BE2C (cell line): Measurements from ENCODE around the gene NTRK3.

Source experiments
- DNase-seq: peaks from one replicate; pipeline ENCODE4 v3.0.0-alpha.2; 2020
- H3K27me3 ChIP-seq: fragments of 250-450 bp; sonication (Bioruptor Pico); 2 replicates; pipeline ENCODE4 v1.5.1; 2020; ENCODE audit warnings: mild to moderate bottlenecking
- H3K36me3 ChIP-seq: fragments of 250-450 bp; sonication (Bioruptor Pico); 2 replicates; pipeline ENCODE4 v1.5.1; 2020; ENCODE audit warnings: mild to moderate bottlenecking
- H3K4me1 ChIP-seq: fragments of 250-450 bp; sonication (Bioruptor Pico); 2 replicates; pipeline ENCODE4 v1.5.1; 2020
- H3K4me3 ChIP-seq: 2 replicates; pipeline ENCODE4 v1.5.1; 2011; ENCODE audit warnings: low read depth, low read length
- H3K9me3 ChIP-seq: fragments of 250-450 bp; sonication (Bioruptor Pico); 2 replicates; pipeline ENCODE4 v1.5.1; 2020
- TF ChIP-seq, protein P1 (sequence below): IDR thresholded peaks from 2 replicates; pipeline ENCODE4 v1.5.1; 2012; ENCODE audit warnings: mild to moderate bottlenecking, low read depth, low read length

Gene NTRK3

DNA sequence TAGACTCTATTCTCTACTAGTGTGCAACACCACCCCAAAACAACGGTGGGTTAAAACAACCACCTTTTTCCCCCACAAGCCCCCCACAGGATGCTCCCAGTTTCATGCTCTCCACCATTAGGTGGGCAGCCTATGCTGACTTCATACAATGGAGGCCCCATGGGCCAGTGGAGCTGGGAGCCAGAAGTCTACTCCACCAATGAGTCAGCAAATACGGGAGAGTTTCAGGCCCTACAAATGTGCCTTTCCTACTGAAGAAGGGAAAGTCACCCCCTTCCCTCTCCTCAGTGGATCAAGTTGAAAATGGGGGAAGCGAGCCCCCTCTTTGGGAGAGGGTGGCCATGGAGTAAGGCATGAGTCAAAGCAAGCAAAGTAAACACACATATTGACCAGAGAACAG is 278.6 kb downstream of the NTRK3 start:
- Histone ChIP-seq H3K27me3 (no peaks in the 10 kb centered on the region), H3K9me3 (no peaks in the 10 kb centered on the region), H3K4me3 (no peak overlapping the region), H3K4me1 (no peaks in the 10 kb centered on the region), H3K36me3 (no peaks in the 10 kb centered on the region)
- TF ChIP-seq, protein P1, sequence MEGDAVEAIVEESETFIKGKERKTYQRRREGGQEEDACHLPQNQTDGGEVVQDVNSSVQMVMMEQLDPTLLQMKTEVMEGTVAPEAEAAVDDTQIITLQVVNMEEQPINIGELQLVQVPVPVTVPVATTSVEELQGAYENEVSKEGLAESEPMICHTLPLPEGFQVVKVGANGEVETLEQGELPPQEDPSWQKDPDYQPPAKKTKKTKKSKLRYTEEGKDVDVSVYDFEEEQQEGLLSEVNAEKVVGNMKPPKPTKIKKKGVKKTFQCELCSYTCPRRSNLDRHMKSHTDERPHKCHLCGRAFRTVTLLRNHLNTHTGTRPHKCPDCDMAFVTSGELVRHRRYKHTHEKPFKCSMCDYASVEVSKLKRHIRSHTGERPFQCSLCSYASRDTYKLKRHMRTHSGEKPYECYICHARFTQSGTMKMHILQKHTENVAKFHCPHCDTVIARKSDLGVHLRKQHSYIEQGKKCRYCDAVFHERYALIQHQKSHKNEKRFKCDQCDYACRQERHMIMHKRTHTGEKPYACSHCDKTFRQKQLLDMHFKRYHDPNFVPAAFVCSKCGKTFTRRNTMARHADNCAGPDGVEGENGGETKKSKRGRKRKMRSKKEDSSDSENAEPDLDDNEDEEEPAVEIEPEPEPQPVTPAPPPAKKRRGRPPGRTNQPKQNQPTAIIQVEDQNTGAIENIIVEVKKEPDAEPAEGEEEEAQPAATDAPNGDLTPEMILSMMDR: no peak
- no peak for DNase-seq

DNA sequence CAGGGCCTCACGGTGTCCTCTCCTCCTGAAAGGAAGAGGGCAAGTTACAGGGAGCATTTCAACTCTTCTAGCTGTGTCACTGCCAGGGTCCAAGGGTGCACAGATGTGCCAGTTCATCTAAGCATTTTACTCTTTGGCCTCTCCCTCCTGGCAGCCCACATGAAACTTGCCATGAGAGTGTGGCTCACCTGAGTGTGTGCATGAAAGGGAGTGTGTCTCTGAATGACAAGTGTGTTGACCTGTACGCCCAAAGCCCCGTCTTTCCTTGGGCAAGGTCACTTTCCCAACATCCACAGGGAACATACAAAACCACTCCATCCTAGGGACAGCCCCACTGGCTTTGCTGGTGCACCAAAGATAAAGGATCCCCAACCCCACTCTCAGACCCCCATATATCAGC is 280.0 kb downstream of the NTRK3 start:
- no peak for DNase-seq
- Histone ChIP-seq H3K9me3 (no peaks in the 10 kb centered on the region), H3K4me1 (no peaks in the 10 kb centered on the region), H3K27me3 (no peaks in the 10 kb centered on the region), H3K36me3 (no peaks in the 10 kb centered on the region), H3K4me3 (no peak overlapping the region)
- TF ChIP-seq, protein P1: no peak

DNA sequence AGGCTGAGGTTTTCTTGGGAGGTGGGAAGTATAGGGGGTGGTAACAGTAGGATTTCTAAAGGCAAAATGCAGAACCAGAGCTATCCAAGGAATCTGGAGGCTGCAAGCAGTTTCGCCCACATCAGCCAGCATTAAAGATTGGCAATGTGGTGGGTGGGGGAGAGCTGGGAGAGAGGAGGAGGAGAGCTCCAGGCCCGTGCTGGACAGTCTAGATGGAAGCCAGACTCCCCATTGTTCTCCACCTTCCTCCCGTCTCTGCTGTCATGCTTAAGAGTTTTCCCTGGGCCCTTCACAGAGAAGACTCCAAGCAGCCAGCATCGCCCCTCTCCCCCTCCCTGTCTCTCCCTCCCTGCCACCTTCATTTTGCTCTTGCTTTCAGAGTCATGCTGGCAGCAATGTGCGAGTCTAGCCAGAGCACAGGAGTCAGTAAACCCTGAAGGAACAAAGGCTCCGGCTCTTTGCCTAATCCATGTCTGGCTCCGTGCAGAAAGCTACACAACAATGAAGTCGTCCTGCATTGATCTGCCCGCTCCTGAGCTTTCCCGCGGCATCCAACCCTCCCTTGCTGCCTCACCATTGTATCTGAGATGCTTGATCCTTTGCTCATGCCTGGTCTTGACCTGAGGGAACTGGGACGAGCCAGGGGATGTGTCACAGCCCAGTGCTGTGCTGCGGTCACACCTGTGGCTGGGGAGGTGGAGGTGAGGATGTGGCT is 282.9 kb downstream of the NTRK3 start:
- no peak for DNase-seq
- H3K4me3 ChIP-seq: no peak overlapping the region
- H3K9me3 ChIP-seq: no peaks in the 10 kb centered on the region
- H3K4me1 ChIP-seq: no peaks in the 10 kb centered on the region
- no peaks in the 10 kb centered on the region for H3K36me3 ChIP-seq
- TF ChIP-seq, protein P1: no peak
- no peaks in the 10 kb centered on the region for H3K27me3 ChIP-seq

DNA sequence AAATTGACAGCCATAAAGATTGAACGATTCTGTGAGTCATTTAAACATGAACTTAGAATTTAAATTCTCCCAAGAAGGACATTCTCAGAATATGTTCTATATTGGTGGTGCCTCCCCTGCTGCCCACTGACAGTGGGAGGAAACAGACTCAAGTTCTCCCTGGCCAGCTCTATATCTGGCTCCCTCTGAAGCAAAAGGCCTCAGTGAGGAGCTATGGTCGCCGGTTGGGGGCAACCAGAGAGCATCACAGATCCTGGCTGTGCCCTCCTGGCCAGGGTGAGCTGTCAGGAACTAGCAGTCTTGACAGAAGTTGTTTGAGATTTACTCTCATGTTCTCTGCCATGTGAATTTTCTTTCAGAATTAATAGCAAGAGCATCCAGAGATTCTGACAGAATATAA is 285.5 kb downstream of the NTRK3 start:
- Histone ChIP-seq H3K9me3 (no peaks in the 10 kb centered on the region), H3K36me3 (no peaks in the 10 kb centered on the region), H3K4me3 (no peak overlapping the region), H3K4me1 (no peaks in the 10 kb centered on the region), H3K27me3 (no peaks in the 10 kb centered on the region)
- TF ChIP-seq, protein P1: no peak
- DNase-seq: no peak

DNA sequence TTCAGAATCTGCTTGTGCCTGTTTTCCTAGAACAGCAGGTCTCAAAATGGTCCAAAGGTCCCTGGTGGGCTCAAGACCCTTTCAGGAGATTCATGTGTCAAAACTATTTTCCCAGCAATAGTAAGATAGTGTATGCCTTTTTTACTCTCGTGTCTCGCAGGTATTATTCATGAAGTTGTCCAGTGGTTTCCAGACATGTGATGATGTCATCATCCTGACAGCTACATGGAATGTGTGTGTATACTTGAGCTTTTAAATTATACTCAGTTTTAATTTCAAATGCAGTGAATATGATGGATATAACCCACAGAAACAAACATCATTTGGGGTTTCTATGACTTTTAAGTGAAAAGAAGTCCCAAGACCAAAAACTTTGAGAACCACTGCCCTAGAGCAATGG is 288.6 kb downstream of the NTRK3 start:
- no peaks in the 10 kb centered on the region for H3K4me1 ChIP-seq
- TF ChIP-seq, protein P1: no peak
- no peak for DNase-seq
- H3K9me3 ChIP-seq: no peaks in the 10 kb centered on the region
- no peak overlapping the region for H3K4me3 ChIP-seq
- H3K27me3 ChIP-seq: no peaks in the 10 kb centered on the region
- no peaks in the 10 kb centered on the region for H3K36me3 ChIP-seq

DNA sequence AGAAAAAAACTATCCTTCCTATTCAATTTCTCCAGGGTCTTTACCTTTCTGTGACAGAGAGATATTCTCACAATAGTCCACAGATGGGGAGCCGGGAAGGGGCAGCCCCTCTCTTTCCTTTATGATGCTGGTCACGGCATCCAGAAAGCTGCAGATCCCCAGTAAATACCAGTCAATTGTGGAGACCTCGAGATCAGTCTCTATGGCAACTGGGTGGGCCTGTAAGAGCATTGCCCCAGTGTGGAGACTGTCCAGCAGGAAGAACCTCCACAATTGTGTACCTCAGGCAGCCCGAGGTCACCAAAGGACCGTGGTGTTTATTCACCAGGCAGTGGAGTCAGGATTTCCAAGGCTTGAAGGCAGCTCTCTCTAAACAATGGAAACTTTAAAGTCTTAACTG is 291.2 kb downstream of the NTRK3 start:
- Histone ChIP-seq H3K36me3 (no peaks in the 10 kb centered on the region), H3K27me3 (no peaks in the 10 kb centered on the region), H3K4me1 (no peaks in the 10 kb centered on the region), H3K4me3 (no peak overlapping the region), H3K9me3 (no peaks in the 10 kb centered on the region)
- no peak for DNase-seq
- TF ChIP-seq, protein P1: no peak
